ENCODE results near the gene CDK2. TPM values are rescaled to one million over a fixed set of nuclear protein-coding genes. Genes with fewer than 3 reads are reported as not detected.

The CDK2 gene
- total and polyA plus RNA-seq, 4 donors: 5.1 to 22.6 (median 8.0) TPM

GRCh38 chr12:55946553-55946952 lies 20.1 kb upstream of the CDK2 start (continued):
- TF ChIP-seq, protein P1, sequence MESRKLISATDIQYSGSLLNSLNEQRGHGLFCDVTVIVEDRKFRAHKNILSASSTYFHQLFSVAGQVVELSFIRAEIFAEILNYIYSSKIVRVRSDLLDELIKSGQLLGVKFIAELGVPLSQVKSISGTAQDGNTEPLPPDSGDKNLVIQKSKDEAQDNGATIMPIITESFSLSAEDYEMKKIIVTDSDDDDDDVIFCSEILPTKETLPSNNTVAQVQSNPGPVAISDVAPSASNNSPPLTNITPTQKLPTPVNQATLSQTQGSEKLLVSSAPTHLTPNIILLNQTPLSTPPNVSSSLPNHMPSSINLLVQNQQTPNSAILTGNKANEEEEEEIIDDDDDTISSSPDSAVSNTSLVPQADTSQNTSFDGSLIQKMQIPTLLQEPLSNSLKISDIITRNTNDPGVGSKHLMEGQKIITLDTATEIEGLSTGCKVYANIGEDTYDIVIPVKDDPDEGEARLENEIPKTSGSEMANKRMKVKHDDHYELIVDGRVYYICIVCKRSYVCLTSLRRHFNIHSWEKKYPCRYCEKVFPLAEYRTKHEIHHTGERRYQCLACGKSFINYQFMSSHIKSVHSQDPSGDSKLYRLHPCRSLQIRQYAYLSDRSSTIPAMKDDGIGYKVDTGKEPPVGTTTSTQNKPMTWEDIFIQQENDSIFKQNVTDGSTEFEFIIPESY (IDR thresholded peaks at IDR 0.05): no peak
- TF ChIP-seq RXRA (IDR thresholded peaks at IDR 0.05) (no peak), FOXA2 (IDR thresholded peaks at IDR 0.05) (no peak), YY1 (IDR thresholded peaks at IDR 0.05) (no peak)

GRCh38 chr12:55955344-55955743 lies 11.3 kb upstream of the CDK2 start:
- Histone ChIP-seq H3K4me1 (ENCODE audit: control insufficient read depth in 4 of 4, insufficient read depth in 4 of 4, low read length in 3 of 4) (no peaks in the 10 kb centered on the region), H3K4me3 (ENCODE audit: low read depth in 1 of 3, low read length in 3 of 3) (no peak overlapping the region), H3K27ac (ENCODE audit: low read depth in 1 of 2, low read length in 2 of 2) (no peak overlapping the region), H3K27me3 (ENCODE audit: control insufficient read depth in 4 of 4, insufficient read depth in 4 of 4, low read length in 3 of 4) (no peaks in the 10 kb centered on the region), H3K36me3 (ENCODE audit: control insufficient read depth in 4 of 4, insufficient read depth in 3 of 4, low read depth in 1 of 4, low read length in 3 of 4) (peaks cover 0 to 10% (median under 1%) of the 10 kb centered on the region in 4 donors), H3K9me3 (ENCODE audit: control insufficient read depth in 4 of 4, low read length in 3 of 4) (no peaks in the 10 kb centered on the region), H3K9ac (ENCODE audit: low read depth in 1 of 2, low read length in 2 of 2) (no peak overlapping the region)
- no peak for TF ChIP-seq SP1 (IDR thresholded peaks at IDR 0.05)
- no peak for TF ChIP-seq NR2F2 (IDR thresholded peaks at IDR 0.05)
- no peak for TF ChIP-seq FOXA1 (IDR thresholded peaks at IDR 0.05)
- TF ChIP-seq CTCF (IDR thresholded peaks at IDR 0.05; ENCODE audit: low read depth, low read length, missing input control): no peak
- TF ChIP-seq MAX (IDR thresholded peaks at IDR 0.05): no peak
- TF ChIP-seq HNF4G (IDR thresholded peaks at IDR 0.05): no peak
- TF ChIP-seq, protein P2, sequence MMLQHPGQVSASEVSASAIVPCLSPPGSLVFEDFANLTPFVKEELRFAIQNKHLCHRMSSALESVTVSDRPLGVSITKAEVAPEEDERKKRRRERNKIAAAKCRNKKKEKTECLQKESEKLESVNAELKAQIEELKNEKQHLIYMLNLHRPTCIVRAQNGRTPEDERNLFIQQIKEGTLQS (IDR thresholded peaks at IDR 0.05): no peak
- no peak for TF ChIP-seq GABPA (IDR thresholded peaks at IDR 0.05 in 1 of 2, conservative IDR thresholded peaks at IDR 0.05 in 1 of 2)
- no peak for TF ChIP-seq RAD21 (IDR thresholded peaks at IDR 0.05)
- TF ChIP-seq YY1 (IDR thresholded peaks at IDR 0.05): no peak
- no peak for TF ChIP-seq EGR1 (IDR thresholded peaks at IDR 0.05; ENCODE audit: low read depth in 2 of 2)
- TF ChIP-seq HNF4A (conservative IDR thresholded peaks at IDR 0.05): no peak
- no peak for TF ChIP-seq RXRA (IDR thresholded peaks at IDR 0.05)
- TF ChIP-seq FOXA2 (IDR thresholded peaks at IDR 0.05): no peak
- no peak for TF ChIP-seq JUND (IDR thresholded peaks at IDR 0.05)
- TF ChIP-seq, protein P1 (IDR thresholded peaks at IDR 0.05): no peak
- TF ChIP-seq, protein P3, sequence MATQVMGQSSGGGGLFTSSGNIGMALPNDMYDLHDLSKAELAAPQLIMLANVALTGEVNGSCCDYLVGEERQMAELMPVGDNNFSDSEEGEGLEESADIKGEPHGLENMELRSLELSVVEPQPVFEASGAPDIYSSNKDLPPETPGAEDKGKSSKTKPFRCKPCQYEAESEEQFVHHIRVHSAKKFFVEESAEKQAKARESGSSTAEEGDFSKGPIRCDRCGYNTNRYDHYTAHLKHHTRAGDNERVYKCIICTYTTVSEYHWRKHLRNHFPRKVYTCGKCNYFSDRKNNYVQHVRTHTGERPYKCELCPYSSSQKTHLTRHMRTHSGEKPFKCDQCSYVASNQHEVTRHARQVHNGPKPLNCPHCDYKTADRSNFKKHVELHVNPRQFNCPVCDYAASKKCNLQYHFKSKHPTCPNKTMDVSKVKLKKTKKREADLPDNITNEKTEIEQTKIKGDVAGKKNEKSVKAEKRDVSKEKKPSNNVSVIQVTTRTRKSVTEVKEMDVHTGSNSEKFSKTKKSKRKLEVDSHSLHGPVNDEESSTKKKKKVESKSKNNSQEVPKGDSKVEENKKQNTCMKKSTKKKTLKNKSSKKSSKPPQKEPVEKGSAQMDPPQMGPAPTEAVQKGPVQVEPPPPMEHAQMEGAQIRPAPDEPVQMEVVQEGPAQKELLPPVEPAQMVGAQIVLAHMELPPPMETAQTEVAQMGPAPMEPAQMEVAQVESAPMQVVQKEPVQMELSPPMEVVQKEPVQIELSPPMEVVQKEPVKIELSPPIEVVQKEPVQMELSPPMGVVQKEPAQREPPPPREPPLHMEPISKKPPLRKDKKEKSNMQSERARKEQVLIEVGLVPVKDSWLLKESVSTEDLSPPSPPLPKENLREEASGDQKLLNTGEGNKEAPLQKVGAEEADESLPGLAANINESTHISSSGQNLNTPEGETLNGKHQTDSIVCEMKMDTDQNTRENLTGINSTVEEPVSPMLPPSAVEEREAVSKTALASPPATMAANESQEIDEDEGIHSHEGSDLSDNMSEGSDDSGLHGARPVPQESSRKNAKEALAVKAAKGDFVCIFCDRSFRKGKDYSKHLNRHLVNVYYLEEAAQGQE (IDR thresholded peaks at IDR 0.05): no peak
- no peak for TF ChIP-seq TAF1 (conservative IDR thresholded peaks at IDR 0.05)
- DNase-seq (ENCODE audit: low spot score): no peak
- 95% methylated on average over 4 of the region's 4 CpGs for WGBS
